ENCODE results near the gene NRBF2.

NRBF2 gene

GRCh38 chr10:63154546-63155387, 21.6 kb downstream of the NRBF2 start:
- peaks cover 3% of the 10 kb centered on the region; the same call in 1 of the 2 replicates for H3K4me1 ChIP-seq (ENCODE audit: low read length)
- no peak overlapping the region for H3K27ac ChIP-seq (ENCODE audit: low read length)
- peaks cover 9% of the 10 kb centered on the region for H3K79me2 ChIP-seq (ENCODE audit: low read length)
- H3K4me2 ChIP-seq (ENCODE audit: low read length), result no peak overlapping the region
- H3K9me3 ChIP-seq (ENCODE audit: insufficient read depth, low read length), result no peaks in the 10 kb centered on the region
- H4K20me1 ChIP-seq (ENCODE audit: insufficient read depth, low read length), result peaks cover 21% of the 10 kb centered on the region
- H3K36me3 ChIP-seq (replicated peaks; ENCODE audit: low read depth, low read length), result peaks cover 16% of the 10 kb centered on the region
- no peak overlapping the region for H3K4me3 ChIP-seq (ENCODE audit: low read length)
- no peaks in the 10 kb centered on the region for H3K27me3 ChIP-seq (ENCODE audit: low read depth, low read length)
- no peak overlapping the region for H2AFZ ChIP-seq (ENCODE audit: low read depth, low read length)
- TF ChIP-seq EZH2phosphoT487 (IDR thresholded peaks at IDR 0.05; ENCODE audit: low read depth) (no peak), CTCF (IDR thresholded peaks at IDR 0.05; ENCODE audit: low read depth, low read length) (no peak)
- no peak overlapping the region for H3K9ac ChIP-seq (ENCODE audit: low read length)

- no peak overlapping the region for H3K27ac ChIP-seq (ENCODE audit: low read length)
- no peak overlapping the region for H3K4me2 ChIP-seq (ENCODE audit: low read length)
- peaks cover 21% of the 10 kb centered on the region for H4K20me1 ChIP-seq (ENCODE audit: insufficient read depth, low read length)
- H3K79me2 ChIP-seq (ENCODE audit: low read length), result peaks cover 9% of the 10 kb centered on the region
- peaks cover 16% of the 10 kb centered on the region for H3K36me3 ChIP-seq (replicated peaks; ENCODE audit: low read depth, low read length)
- H3K9me3 ChIP-seq (ENCODE audit: insufficient read depth, low read length), result no peaks in the 10 kb centered on the region
- H3K4me3 ChIP-seq (ENCODE audit: low read length), result no peak overlapping the region
- peaks cover 3% of the 10 kb centered on the region; the same call in 1 of the 2 replicates for H3K4me1 ChIP-seq (ENCODE audit: low read length)
- no peaks in the 10 kb centered on the region for H3K27me3 ChIP-seq (ENCODE audit: low read depth, low read length)
- H3K9ac ChIP-seq (ENCODE audit: low read length), result no peak overlapping the region
- no peak for TF ChIP-seq CTCF (IDR thresholded peaks at IDR 0.05; ENCODE audit: low read depth, low read length)
- no peak for TF ChIP-seq EZH2phosphoT487 (IDR thresholded peaks at IDR 0.05; ENCODE audit: low read depth)
- no peak overlapping the region for H2AFZ ChIP-seq (ENCODE audit: low read depth, low read length)
These were observed 22.4 kb downstream of the NRBF2 start for GRCh38 chr10:63155388-63156020.

DNA sequence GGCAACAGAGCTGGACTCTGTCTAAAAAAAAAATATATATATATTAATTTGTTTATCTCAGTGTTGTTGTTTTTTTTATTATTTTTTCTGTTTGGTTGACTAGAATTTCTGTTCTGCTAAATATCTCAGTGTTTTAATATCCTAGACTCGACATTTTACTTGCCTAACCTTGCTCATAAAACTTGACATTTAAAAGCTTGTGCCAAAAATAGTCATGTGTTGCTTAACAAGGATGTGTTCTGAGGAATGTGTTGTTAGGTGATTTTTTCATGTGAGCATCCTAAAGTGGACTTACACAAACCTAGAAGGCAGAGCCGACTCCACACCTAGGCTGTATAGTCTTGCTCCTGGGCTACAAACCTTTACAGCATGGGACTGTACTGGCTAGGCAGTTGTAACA, 23.1 kb downstream of the NRBF2 start:
- Histone ChIP-seq H3K9ac (ENCODE audit: low read length) (no peak overlapping the region), H3K4me2 (ENCODE audit: low read length) (no peak overlapping the region), H3K27ac (ENCODE audit: low read length) (no peak overlapping the region), H3K9me3 (ENCODE audit: insufficient read depth, low read length) (no peaks in the 10 kb centered on the region), H2AFZ (ENCODE audit: low read depth, low read length) (no peak overlapping the region), H3K36me3 (replicated peaks; ENCODE audit: low read depth, low read length) (peaks cover 12% of the 10 kb centered on the region), H3K4me3 (ENCODE audit: low read length) (no peak overlapping the region), H3K79me2 (ENCODE audit: low read length) (peaks cover 9% of the 10 kb centered on the region), H3K27me3 (ENCODE audit: low read depth, low read length) (no peaks in the 10 kb centered on the region), H4K20me1 (ENCODE audit: insufficient read depth, low read length) (peaks cover 18% of the 10 kb centered on the region; the same call in 1 of the 2 replicates), H3K4me1 (ENCODE audit: low read length) (peaks cover 3% of the 10 kb centered on the region; the same call in 1 of the 2 replicates)
- no peak for TF ChIP-seq EZH2phosphoT487 (IDR thresholded peaks at IDR 0.05; ENCODE audit: low read depth)
- no peak for TF ChIP-seq CTCF (IDR thresholded peaks at IDR 0.05; ENCODE audit: low read depth, low read length)
